Activated naive CD4-positive, alpha-beta T cell treated with anti-CD3 and anti-CD28 coated beads, Interleukin-2, amount 50 U/mL, for 16 hours (primary cell): ENCODE results near the gene MLXIPL.
"Not testable (repeated sequence)": the region's sequence is repeated elsewhere in the genome, so short reads cannot be mapped to it uniquely, and the experiment has no call there.

Experiments
- DNase-seq: peaks from one replicate; pipeline ENCODE4 v3.0.0-alpha.2; 2020

MLXIPL gene

GRCh38 chr7:73577627-73578341 is 46.5 kb downstream of the MLXIPL start:
- no peak for DNase-seq

- no peak for DNase-seq
Observed at GRCh38 chr7:73573791-73574190, 50.5 kb downstream of the MLXIPL start.

GRCh38 chr7:73573276-73573675 is 51.0 kb downstream of the MLXIPL start:
- no peak for DNase-seq

GRCh38 chr7:73572767-73573186 is 51.5 kb downstream of the MLXIPL start:
- DNase-seq, result no peak

GRCh38 chr7:73570977-73571376 is 53.3 kb downstream of the MLXIPL start:
- no peak for DNase-seq

GRCh38 chr7:73570521-73570920 is 53.8 kb downstream of the MLXIPL start:
- DNase-seq, result no peak

- no peak for DNase-seq
Observed at GRCh38 chr7:73569042-73569608, 55.2 kb downstream of the MLXIPL start.

DNA sequence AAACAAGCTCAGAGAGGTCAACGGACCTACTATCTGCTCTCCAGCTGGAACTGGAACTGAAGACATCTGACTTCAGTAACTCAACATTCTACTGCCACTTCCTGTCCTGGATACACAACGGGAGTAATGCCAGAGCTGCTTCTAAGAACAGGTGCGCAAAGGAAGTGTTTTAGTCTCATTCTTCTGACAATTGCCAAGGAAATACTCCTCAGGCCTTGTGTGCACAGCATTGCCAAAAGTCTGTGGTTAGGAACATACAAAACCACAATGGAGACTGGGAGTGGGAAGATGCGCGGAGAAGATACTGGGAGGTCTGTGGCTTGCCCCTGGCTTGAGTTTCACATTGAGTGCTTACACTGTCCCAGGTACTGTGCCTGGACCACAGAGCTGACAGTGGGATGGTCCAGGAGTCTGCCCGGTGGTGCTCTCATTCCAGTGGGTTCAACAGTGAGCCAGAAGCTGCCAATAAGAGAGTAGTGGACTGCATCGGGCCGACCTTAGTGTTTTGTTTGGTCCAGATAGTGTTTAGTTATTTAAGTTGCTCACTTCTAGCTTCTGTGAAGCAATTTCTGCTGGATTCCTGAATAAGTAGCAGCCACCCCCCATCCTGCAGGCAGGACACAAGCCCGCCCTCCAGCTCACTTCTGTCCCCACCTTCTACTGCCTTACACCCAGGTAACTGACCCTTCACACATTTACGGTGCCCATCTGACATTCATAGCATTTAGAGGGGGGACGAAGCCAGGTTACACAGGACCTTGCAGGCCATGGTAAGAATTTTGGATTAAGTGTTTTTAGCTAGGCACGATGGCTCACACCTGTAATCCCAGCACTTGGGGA is 56.3 kb downstream of the MLXIPL start:
- no peak for DNase-seq

DNA sequence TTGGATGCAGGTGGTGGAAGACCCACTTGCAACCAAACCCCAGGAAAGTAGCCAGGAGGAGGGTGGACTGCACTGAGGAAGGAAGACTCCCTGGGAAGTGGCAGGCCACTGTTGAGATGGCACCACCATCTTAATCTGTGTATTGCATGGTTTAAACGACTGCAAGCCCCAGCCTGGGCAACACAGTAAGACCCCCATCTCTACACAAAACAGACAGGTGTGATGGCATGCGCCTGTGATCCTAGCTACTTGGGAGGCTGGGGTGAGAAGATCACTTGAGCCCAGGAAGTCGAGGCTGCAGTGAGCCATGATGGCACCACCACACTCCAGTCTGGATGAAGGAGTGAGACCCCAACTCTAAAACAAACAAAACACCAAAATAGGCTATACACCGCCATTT is 57.2 kb downstream of the MLXIPL start:
- DNase-seq, result no peak

DNA sequence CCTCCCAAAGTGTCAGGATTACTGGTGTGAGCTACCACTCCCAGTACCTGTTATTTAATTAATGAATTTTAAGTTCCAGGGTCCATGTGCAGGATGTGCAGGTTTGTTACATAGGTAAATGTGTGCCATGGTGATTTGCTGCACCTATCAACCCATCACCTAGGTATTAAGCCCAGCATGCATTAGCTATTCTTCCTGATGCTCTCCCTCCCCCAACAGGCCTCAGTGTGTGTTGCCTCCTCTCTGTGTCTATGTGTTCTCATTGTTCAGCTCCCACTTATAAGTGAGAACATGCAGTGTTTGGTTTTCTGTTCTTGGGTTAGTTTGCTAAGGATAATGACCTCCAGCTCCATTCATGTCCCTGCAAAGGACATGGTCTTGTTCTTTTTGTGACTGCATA is 57.9 kb downstream of the MLXIPL start:
- DNase-seq, result not testable (repeated sequence)

DNA sequence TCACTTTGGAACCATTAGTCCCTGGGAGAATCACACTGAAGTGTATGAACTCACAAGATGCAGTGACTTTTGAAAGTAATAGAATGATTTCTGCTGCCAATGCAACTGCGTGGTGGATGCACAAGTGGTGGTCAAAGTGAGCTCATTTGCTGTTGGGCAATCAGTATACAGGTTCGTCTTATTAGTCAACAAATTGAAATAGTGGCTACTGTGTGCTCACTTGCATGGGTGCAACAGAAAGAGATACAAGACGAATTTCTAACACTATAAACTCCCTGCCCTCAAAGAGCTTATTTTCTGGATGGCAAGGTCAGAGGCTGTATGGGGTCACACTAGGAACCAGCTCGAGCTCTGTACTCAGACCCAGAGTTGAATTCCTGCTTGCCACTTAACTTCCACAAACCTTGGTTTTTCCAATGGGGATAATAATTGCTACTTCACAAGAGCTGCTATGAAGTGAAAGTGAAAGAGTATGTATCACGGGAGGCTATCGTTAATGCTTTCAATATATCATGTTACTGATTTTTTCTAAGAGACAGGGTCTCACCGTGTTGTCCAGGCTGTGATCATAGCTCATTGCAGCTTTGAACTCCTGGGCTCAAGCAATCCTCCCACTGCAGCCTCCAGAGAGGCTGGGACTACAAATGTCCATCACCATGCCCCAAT is 58.5 kb downstream of the MLXIPL start:
- DNase-seq, result no peak

- no peak for DNase-seq
Observed at GRCh38 chr7:73560109-73560835, 64.0 kb downstream of the MLXIPL start.

GRCh38 chr7:73557397-73558257 is 66.7 kb downstream of the MLXIPL start, which contains the start of gene BCL7B:
Gene BCL7B (minus strand): TSS chr7:73557690. CDS start chr7:73557578, 112 bp downstream.
- DNase-seq, result peak; percentile 81

GRCh38 chr7:73557108-73557396 is 67.3 kb downstream of the MLXIPL start:
- DNase-seq, result peak; percentile 91

DNA sequence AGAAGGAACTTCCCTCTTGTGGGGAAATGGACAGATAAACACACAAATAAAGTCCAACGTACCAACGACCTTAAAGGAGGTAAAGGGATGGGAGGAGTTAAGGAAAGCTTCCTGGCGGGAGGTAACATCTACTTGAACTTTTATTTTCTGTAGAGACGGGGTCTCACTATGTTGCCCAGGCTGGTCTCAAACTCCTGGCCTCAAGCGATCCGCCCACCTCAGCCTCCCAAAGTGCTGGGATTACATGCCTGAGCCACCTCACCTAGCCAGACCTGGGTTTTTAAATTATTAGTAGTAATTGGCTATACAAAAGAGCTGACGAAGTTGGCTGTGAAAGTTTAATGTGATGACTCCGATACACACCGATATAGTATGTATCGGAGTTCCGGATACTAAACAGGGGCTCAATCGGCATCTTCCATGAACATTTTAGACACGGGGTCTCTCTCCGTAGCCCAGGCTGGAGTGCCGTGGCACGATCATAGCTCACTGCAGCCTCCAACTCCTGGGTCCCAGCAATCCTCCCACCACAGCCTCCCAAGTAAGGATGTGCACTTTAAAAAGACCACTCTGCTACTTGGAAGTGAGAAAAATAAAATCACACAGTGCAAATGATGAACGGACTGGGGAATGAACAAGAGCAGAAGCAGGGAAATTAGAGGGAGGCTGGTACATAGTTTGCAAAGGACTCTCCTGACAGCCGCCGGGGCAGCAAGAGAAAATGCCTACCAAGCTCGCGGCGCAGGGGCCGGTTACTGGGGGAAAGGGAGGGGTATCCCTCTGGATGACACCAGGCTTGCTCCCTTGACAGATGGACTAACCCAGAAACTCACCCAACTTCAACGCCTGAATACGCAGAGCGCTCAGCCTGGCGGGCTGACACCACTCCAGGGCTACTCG is 67.9 kb downstream of the MLXIPL start:
- DNase-seq, result no peak

GRCh38 chr7:73555411-73555982 is 68.8 kb downstream of the MLXIPL start:
- no peak for DNase-seq

GRCh38 chr7:73550093-73550492 is 74.2 kb downstream of the MLXIPL start:
- DNase-seq, result not testable (repeated sequence)

GRCh38 chr7:73549176-73549575 is 75.1 kb downstream of the MLXIPL start:
- DNase-seq, result no peak

DNA sequence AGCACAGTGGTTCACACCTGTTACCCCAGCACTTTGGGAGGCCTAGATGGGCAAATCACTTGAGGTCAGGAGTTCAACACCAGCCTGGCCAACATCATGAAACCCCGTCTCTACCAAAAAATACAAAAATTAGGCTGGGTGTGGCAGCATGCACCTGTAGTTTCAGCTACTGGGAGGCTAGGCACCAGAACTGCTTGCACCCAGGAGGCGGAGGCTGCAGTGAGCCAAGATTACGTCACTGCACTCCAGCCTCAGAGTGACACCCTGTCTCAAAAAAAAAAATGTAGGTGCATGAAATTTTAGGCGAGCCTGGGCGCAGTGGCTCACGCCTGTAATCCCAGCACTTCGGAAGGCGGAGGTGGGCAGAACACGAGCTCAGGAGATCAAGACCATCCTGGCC is 76.5 kb downstream of the MLXIPL start:
- no peak for DNase-seq

GRCh38 chr7:73544678-73545077 is 79.6 kb downstream of the MLXIPL start:
- DNase-seq, result no peak
